Fibroblast of villous mesenchyme (primary cell): ENCODE results near the gene DEGS2. TPM values are rescaled to one million over a fixed set of nuclear protein-coding genes. Genes with fewer than 3 reads are reported as not detected.

Source experiments
- DNase-seq: peaks from one replicate; pipeline ENCODE4 v3.0.0-alpha.2; 2010; ENCODE audit warnings: low read depth
- H3K4me3 ChIP-seq: 2 replicates; pipeline ENCODE4 v1.5.1; 2011; ENCODE audit warnings: low read depth, mild to moderate bottlenecking, low read length
- CTCF ChIP-seq: IDR thresholded peaks from 2 replicates; pipeline ENCODE4 v1.5.1; 2012; ENCODE audit warnings: low read depth, mild to moderate bottlenecking, low read length; ENCODE audit not compliant: insufficient read depth
- total RNA-seq: library from RNA; depleted of rRNA; stranded (reverse); fragments of >200 nt; gene quantifications from 2 replicates; pipeline ENCODE4 v1.2.3, GENCODE V29; 2012

Gene DEGS2
- total RNA-seq, 1 donor = not detected

GRCh38 chr14:100143523-100143922 lies 15.9 kb downstream of the DEGS2 start:
- TF ChIP-seq CTCF = no peak
- no peak for DNase-seq

GRCh38 chr14:100142073-100143040 lies 17.1 kb downstream of the DEGS2 start:
- no peak overlapping the region for H3K4me3 ChIP-seq
- no peak for TF ChIP-seq CTCF
- no peak for DNase-seq

More at GRCh38 chr14:100143523-100143922, 15.9 kb downstream of the DEGS2 start:
- H3K4me3 ChIP-seq = no peak overlapping the region

GRCh38 chr14:100141098-100141497 lies 18.3 kb downstream of the DEGS2 start:
- H3K4me3 ChIP-seq = no peak overlapping the region
- no peak for DNase-seq
- TF ChIP-seq CTCF = no peak

GRCh38 chr14:100140452-100141078 lies 18.9 kb downstream of the DEGS2 start:
- DNase-seq = no peak
- no peak overlapping the region for H3K4me3 ChIP-seq
- TF ChIP-seq CTCF = no peak

GRCh38 chr14:100138955-100139354 lies 20.5 kb downstream of the DEGS2 start:
- TF ChIP-seq CTCF = no peak
- DNase-seq = no peak
- H3K4me3 ChIP-seq = no peak overlapping the region

GRCh38 chr14:100138082-100138787 lies 21.2 kb downstream of the DEGS2 start:
- H3K4me3 ChIP-seq = no peak overlapping the region
- no peak for TF ChIP-seq CTCF
- DNase-seq = no peak
